Natural killer cell (primary cell): Measurements from ENCODE around the gene COL24A1. TPM values are rescaled to one million over a fixed set of nuclear protein-coding genes. Genes with fewer than 3 reads are reported as not detected.
A peak's percentile ranks its signal among the peaks of the same experiment; 100 is the strongest.

Source experiments
- ATAC-seq, 3 donors: fragments of 150-1000 bp in 2 of 3; fragments of 200-7000 bp in 1 of 3; cut with Tn5 transposase; 1 replicate in 1 of 3; 2 replicates in 2 of 3; pipeline ENCODE4 v1.10.0; 2021; ENCODE audit warnings: mild to moderate bottlenecking in 2 of 3, moderate library complexity in 2 of 3
- DNase-seq, 2 donors: peaks; one replicate each; pipeline versions ENCODE4 v3.0.0 to v3.0.0-alpha.2; 2013 to 2021; ENCODE audit warnings: mixed read lengths in 1 of 2
- H3K27ac ChIP-seq: one replicate; pipeline ENCODE4 v1.5.1; 2013; ENCODE audit warnings: mild to moderate bottlenecking, low read length
- H3K27me3 ChIP-seq: one replicate; pipeline ENCODE4 v1.6.1; 2013; ENCODE audit warnings: low read length; ENCODE audit not compliant: control insufficient read depth, insufficient read depth
- H3K36me3 ChIP-seq: one replicate; pipeline ENCODE4 v1.6.1; 2013; ENCODE audit warnings: low read length; ENCODE audit not compliant: control insufficient read depth, insufficient read depth
- H3K4me1 ChIP-seq: one replicate; pipeline ENCODE4 v1.6.1; 2013; ENCODE audit warnings: low read length; ENCODE audit not compliant: control insufficient read depth, insufficient read depth
- H3K4me3 ChIP-seq: one replicate; pipeline ENCODE4 v1.5.1; 2013; ENCODE audit warnings: low read length
- H3K9me3 ChIP-seq: one replicate; pipeline ENCODE4 v1.6.1; 2013; ENCODE audit warnings: low read length; ENCODE audit not compliant: control insufficient read depth, insufficient read depth
- H3K27ac Mint-ChIP-seq, 2 donors: one replicate each; pipeline ENCODE4 v1.8.0; 2022; ENCODE audit warnings: mild to moderate bottlenecking in 2 of 2, mixed read lengths in 2 of 2, moderate library complexity in 1 of 2
- H3K27me3 Mint-ChIP-seq, 2 donors: one replicate each; pipeline ENCODE4 v1.8.0; 2022; ENCODE audit warnings: low read depth in 2 of 2, mixed read lengths in 2 of 2
- H3K36me3 Mint-ChIP-seq: one replicate; pipeline ENCODE4 v1.8.0; 2022; ENCODE audit warnings: mixed read lengths
- H3K4me1 Mint-ChIP-seq, 2 donors: one replicate each; pipeline ENCODE4 v1.8.0; 2022; ENCODE audit warnings: mixed read lengths in 2 of 2
- H3K4me3 Mint-ChIP-seq: one replicate; pipeline ENCODE4 v1.8.0; 2022; ENCODE audit warnings: mild to moderate bottlenecking, moderate library complexity, mixed read lengths
- H3K9me3 Mint-ChIP-seq, 2 donors: one replicate each; pipeline ENCODE4 v1.8.0; 2022; ENCODE audit warnings: mixed read lengths in 2 of 2
- CTCF ChIP-seq: fragments of 200-600 bp; IDR thresholded peaks from one replicate; pipeline ENCODE4 v1.8.0; 2022; ENCODE audit warnings: antibody characterized with exemption
- WGBS: methylation state at CpG from one replicate; pipeline ENCODE4 v1.1.7; 2013; ENCODE audit warnings: missing lambda C conversion rate; ENCODE audit not compliant: insufficient coverage; 5-methylcytosine and 5-hydroxymethylcytosine counted together
- intact Hi-C: fragments of 100-400 bp; cut with micrococcal nuclease; formaldehyde crosslinking; loops from one replicate; pipeline ENCODE4 v1.14.2; 2022
- total RNA-seq, 4 donors: library from RNA; stranded (reverse); fragments of 120-200 nt in 1 of 4; gene quantifications; one replicate each; pipeline versions ENCODE4 v1.2.3 to v1.2.4, GENCODE V29; 2013 to 2022

Gene COL24A1
- under 1 TPM; 0.20 to 0.54 (median 0.54) TPM for total RNA-seq
- 2.8 TPM for total RNA-seq (2013)

DNA sequence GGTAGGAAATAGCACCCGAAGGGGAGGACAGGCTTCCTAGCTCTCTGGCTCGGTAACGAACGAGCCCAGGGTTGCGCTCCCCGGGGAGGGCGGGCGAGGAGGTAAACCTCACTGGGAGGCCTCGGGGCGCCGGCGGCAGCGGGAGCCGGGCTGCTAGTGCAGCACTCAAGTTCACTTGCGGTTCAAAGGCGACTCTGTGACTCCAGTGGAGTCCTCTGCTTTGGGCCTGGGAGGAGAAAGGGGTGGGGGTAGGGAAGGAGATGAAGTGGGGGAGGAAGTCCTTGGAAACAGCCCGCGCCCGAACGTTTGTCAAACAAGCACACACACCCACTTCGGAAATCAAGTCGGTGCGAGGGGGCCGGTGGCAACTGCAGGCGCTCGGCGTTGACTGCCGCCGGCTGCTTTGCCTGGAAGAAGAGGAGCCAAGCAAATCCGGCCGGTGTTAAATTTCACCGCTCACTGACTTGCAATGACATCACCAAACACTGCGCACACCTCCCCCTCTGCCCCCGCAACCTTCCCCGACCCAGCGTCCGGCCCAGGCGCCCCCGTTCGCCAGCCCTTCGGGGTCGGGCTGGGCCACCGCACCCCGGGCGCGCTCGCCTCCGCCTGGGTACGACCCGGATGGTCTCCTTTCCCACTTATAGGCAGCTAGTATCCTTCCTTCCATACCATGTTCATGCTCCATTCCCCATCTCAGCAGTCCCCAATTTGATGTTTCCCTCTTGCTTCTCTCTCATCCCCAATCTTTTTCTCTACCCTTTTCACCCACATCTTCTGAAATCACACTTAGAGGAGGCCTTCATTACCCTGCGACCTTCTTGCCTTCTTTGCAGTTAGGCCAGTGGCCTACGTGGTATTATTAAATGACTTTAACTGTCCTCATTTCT, at the start of gene COL24A1:
COL24A1 (minus strand) TSS at position 207 of the 890 bp plus-strand sequence. CDS start 376 bp downstream, outside the sequence.
- peak within 1 kb of the TSS; percentile 25 for H3K4me3 ChIP-seq
- H3K4me1 ChIP-seq, result peaks cover 17% of the 10 kb centered on the region
- 22% methylated on average over 52 of the region's 52 CpGs for WGBS
- H3K36me3 Mint-ChIP-seq, result peaks cover 8% of the 10 kb centered on the region
- no peak within 1 kb of the TSS for H3K27ac ChIP-seq
- H3K4me3 Mint-ChIP-seq, result no peak within 1 kb of the TSS
- DNase-seq (no peak), ATAC-seq (peak in 1 of 3 donors; percentile 21)
- H3K9me3 Mint-ChIP-seq, result peaks cover 4 to 6% of the 10 kb centered on the region in 2 donors
- no peak for TF ChIP-seq CTCF
- no peaks in the 10 kb centered on the region for H3K36me3 ChIP-seq
- no peaks in the 10 kb centered on the region for H3K9me3 ChIP-seq
- intact Hi-C loops, result no loop called here
- H3K27ac Mint-ChIP-seq, result no peak within 1 kb of the TSS
- H3K27me3 Mint-ChIP-seq, result peaks cover 18 to 21% of the 10 kb centered on the region in 2 donors
- H3K27me3 ChIP-seq, result peaks cover 6% of the 10 kb centered on the region
- H3K4me1 Mint-ChIP-seq, result peaks cover 0 to 4% of the 10 kb centered on the region in 2 donors

DNA sequence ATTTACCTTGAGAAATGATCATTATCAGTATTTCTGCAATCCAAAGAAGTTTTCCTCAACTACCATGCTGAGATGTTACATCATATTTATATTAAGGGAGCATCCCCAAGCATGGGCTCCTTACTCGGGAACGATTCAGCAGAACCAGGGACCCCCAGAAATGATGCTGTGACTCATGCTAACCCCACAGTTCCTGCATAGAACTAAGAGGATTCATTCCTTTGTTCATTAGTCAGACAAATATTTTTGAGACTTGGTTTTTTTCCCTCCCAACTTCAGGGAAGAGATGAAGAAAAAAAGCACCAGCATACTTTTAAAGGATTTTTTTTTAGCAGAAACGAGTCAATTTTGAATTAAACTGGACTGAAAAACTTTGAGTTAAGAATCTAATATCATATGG, 49.2 kb upstream of the COL24A1 start:
- TF ChIP-seq CTCF, result no peak
- Mint-ChIP-seq H3K9me3 (no peaks in the 10 kb centered on the region), H3K27me3 (no peaks in the 10 kb centered on the region), H3K27ac (no peak overlapping the region), H3K4me3 (no peak overlapping the region), H3K36me3 (no peaks in the 10 kb centered on the region), H3K4me1 (no peaks in the 10 kb centered on the region)
- DNase-seq (no peak), ATAC-seq (no peak)
- WGBS, result 97% methylated on average over 2 of the region's 3 CpGs
- Histone ChIP-seq H3K9me3 (no peaks in the 10 kb centered on the region), H3K36me3 (no peaks in the 10 kb centered on the region), H3K27ac (no peak overlapping the region), H3K27me3 (no peaks in the 10 kb centered on the region), H3K4me3 (no peak overlapping the region), H3K4me1 (no peaks in the 10 kb centered on the region)
- intact Hi-C loops, result no loop called here

DNA sequence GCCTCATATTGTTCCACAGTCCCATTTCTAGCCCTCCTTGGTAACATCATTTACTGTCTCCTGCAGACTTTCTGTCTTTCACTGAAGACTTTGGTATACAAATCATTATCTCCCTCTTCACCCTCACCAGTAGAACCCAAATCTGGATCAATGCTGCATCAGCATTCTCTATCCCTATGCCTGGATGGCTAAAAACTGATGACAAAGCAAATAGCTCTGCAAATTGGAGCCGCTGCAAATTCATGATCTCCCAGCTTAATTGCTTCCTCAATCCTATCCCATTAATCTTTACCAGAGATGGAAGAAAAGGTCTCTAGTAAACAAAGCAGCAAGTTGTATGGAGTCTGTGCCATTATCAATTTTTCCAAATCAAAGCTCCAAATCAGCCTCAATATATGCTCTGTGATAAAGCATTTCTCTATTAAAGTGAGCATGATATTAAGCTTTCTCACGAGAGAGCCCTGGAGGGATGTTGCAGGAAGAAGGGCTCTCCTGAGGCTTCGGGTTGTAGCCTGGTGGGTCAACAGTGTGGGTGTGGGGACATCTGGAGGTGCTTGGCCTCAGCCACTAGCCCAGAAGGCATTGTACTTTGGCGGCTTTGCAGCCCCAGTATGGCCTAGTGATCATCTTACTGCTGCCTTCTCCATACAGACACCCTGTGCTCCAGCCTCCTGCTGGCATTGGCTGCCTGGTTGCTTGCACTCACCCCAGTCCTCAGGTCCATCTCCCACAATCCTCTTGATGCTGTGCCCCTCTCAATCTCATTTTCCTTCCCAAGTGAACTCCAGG, 46.2 kb upstream of the COL24A1 start:
- H3K27ac Mint-ChIP-seq, result no peak overlapping the region
- H3K36me3 Mint-ChIP-seq, result no peaks in the 10 kb centered on the region
- Histone ChIP-seq H3K27ac (no peak overlapping the region), H3K27me3 (no peaks in the 10 kb centered on the region), H3K4me1 (no peaks in the 10 kb centered on the region), H3K9me3 (no peaks in the 10 kb centered on the region), H3K4me3 (no peak overlapping the region), H3K36me3 (no peaks in the 10 kb centered on the region)
- ATAC-seq, result peak in 1 of 3 donors; percentile 27
- H3K9me3 Mint-ChIP-seq, result no peaks in the 10 kb centered on the region
- WGBS, result 89% methylated on average over 4 of the region's 4 CpGs
- no peaks in the 10 kb centered on the region for H3K4me1 Mint-ChIP-seq
- intact Hi-C loops, result no loop called here
- H3K27me3 Mint-ChIP-seq, result no peaks in the 10 kb centered on the region
- DNase-seq, result no peak
- H3K4me3 Mint-ChIP-seq, result no peak overlapping the region
- TF ChIP-seq CTCF, result no peak
